Measurements from ENCODE around the gene FAT1.

- TF ChIP-seq CTCF (IDR thresholded peaks at IDR 0.05; ENCODE audit: low read depth, low read length, poor library complexity, severe bottlenecking), result no peak
- no peak for TF ChIP-seq EZH2phosphoT487 (IDR thresholded peaks at IDR 0.05; ENCODE audit: borderline replicate concordance, low read length)
Observed at GRCh38 chr4:186660403-186660802, 63.3 kb downstream of the FAT1 start.

Data from DOHH2 (cell line).